Activated CD4-positive, alpha-beta T cell treated with anti-CD3 and anti-CD28 coated beads, Interleukin-2, amount 50 U/mL, for 48 hours (primary cell): ENCODE data around the gene FKBP2.

Source experiments
- DNase-seq, 2 experiments: peaks; one replicate each; pipeline ENCODE4 v3.0.0-alpha.2; 2020

The FKBP2 gene

GRCh38 chr11:64219755-64220154 is 21.1 kb upstream of the FKBP2 start:
- no peak for DNase-seq

- DNase-seq: no peak
These were observed 20.6 kb upstream of the FKBP2 start for GRCh38 chr11:64220271-64220670.

- no peak for DNase-seq
These were observed 20.1 kb upstream of the FKBP2 start for GRCh38 chr11:64220798-64221197.

- no peak for DNase-seq
These were observed 18.3 kb upstream of the FKBP2 start for GRCh38 chr11:64222651-64223000.

- DNase-seq: no peak
These were observed 17.8 kb upstream of the FKBP2 start for GRCh38 chr11:64223001-64223651.

GRCh38 chr11:64224151-64224890 is 16.6 kb upstream of the FKBP2 start:
- DNase-seq: no peak

GRCh38 chr11:64224891-64225607 is 15.8 kb upstream of the FKBP2 start:
- DNase-seq: no peak

GRCh38 chr11:64225608-64226506 is 15.0 kb upstream of the FKBP2 start, which contains the start of the genes NUDT22 and TRPT1:
Gene NUDT22 (plus strand): TSS chr11:64226274. CDS start chr11:64226653, 379 bp downstream.
Gene TRPT1 (minus strand): TSS chr11:64226186. CDS start chr11:64225860, 326 bp downstream.
- DNase-seq: peak; percentile 96

GRCh38 chr11:64226507-64227051 is 14.3 kb upstream of the FKBP2 start:
- peak; percentile 69 to 78 for DNase-seq

GRCh38 chr11:64227405-64227956 is 13.4 kb upstream of the FKBP2 start:
- DNase-seq: no peak

- no peak for DNase-seq
These were observed 11.7 kb upstream of the FKBP2 start for GRCh38 chr11:64229090-64229743.

GRCh38 chr11:64229744-64230170 is 11.1 kb upstream of the FKBP2 start:
- DNase-seq: no peak

- peak; percentile 92 to 95 for DNase-seq
These were observed 10.5 kb upstream of the FKBP2 start, which contains the start of gene DNAJC4 for GRCh38 chr11:64230171-64230984. Gene DNAJC4 (plus strand): TSS chr11:64230548. CDS start chr11:64230855, 307 bp downstream.

GRCh38 chr11:64230985-64231365 is 9.9 kb upstream of the FKBP2 start:
- DNase-seq: no peak

GRCh38 chr11:64231546-64231945 is 9.3 kb upstream of the FKBP2 start:
- no peak for DNase-seq

GRCh38 chr11:64232182-64232966 is 8.5 kb upstream of the FKBP2 start:
- DNase-seq: no peak

- no peak for DNase-seq
These were observed 8.0 kb upstream of the FKBP2 start for GRCh38 chr11:64232967-64233315.

GRCh38 chr11:64233913-64234586 is 6.8 kb upstream of the FKBP2 start, which contains the start of gene VEGFB:
Gene VEGFB (plus strand): TSS chr11:64234584. CDS start chr11:64234834, 250 bp downstream.
- peak; percentile 72 for DNase-seq
